Measurements from ENCODE around the gene MAP3K10. TPM values are rescaled to one million over a fixed set of nuclear protein-coding genes. Genes with fewer than 3 reads are reported as not detected.

Gene MAP3K10
- total and polyA plus RNA-seq, 7 donors: 10.7 to 35.1 (median 19.1) TPM

GRCh38 chr19:40174092-40174491, 17.1 kb upstream of the MAP3K10 start:
- 62 to 74% (median 71%) methylated on average over 4 of the region's 4 CpGs for WGBS, 3 donors
- TF ChIP-seq CTCF (IDR thresholded peaks at IDR 0.05): no peak

GRCh38 chr19:40175820-40176219, 15.4 kb upstream of the MAP3K10 start:
- H3K4me3 ChIP-seq: no peak overlapping the region
- no peak overlapping the region for H3K27ac ChIP-seq
- no peak for TF ChIP-seq CTCF (IDR thresholded peaks at IDR 0.05)
- ATAC-seq: no peak
- no peaks in the 10 kb centered on the region for H3K4me1 ChIP-seq
- H3K36me3 ChIP-seq (ENCODE audit: insufficient read depth in 1 of 2, low read depth in 1 of 2): no peaks in the 10 kb centered on the region
- H3K9me3 ChIP-seq: no peaks in the 10 kb centered on the region
- intact Hi-C loops (cut with DNase I): no loop called here
- WGBS, 3 donors: 60 to 65% (median 61%) methylated on average over 5 of the region's 5 CpGs
- DNase-seq: no peak
- H3K27me3 ChIP-seq (ENCODE audit: insufficient read depth in 3 of 3, low read length in 2 of 3): peaks cover 0 to 3% (median under 1%) of the 10 kb centered on the region in 3 donors

More at GRCh38 chr19:40174092-40174491, 17.1 kb upstream of the MAP3K10 start:
- no peak overlapping the region for H3K27ac ChIP-seq
- H3K9me3 ChIP-seq: no peaks in the 10 kb centered on the region
- H3K4me3 ChIP-seq: no peak overlapping the region
- no peak for DNase-seq
- ATAC-seq: no peak
- H3K27me3 ChIP-seq (ENCODE audit: insufficient read depth in 3 of 3, low read length in 2 of 3): peaks cover 0 to 10% (median 3%) of the 10 kb centered on the region in 3 donors
- no peaks in the 10 kb centered on the region for H3K4me1 ChIP-seq
- intact Hi-C loops (cut with DNase I): no loop called here
- H3K36me3 ChIP-seq (ENCODE audit: insufficient read depth in 1 of 2, low read depth in 1 of 2): no peaks in the 10 kb centered on the region

GRCh38 chr19:40177286-40178070, 13.7 kb upstream of the MAP3K10 start:
- intact Hi-C loops (cut with DNase I): no loop called here
- 61 to 71% (median 66%) methylated on average over 5 of the region's 5 CpGs for WGBS, 3 donors
- Histone ChIP-seq H3K9me3 (no peaks in the 10 kb centered on the region), H3K4me3 (no peak overlapping the region), H3K4me1 (no peaks in the 10 kb centered on the region), H3K27ac (no peak overlapping the region), H3K27me3 (ENCODE audit: insufficient read depth in 3 of 3, low read length in 2 of 3) (peaks cover 0 to 3% (median 0%) of the 10 kb centered on the region in 3 donors), H3K36me3 (ENCODE audit: insufficient read depth in 1 of 2, low read depth in 1 of 2) (no peaks in the 10 kb centered on the region)
- no peak for DNase-seq
- no peak for ATAC-seq
- no peak for TF ChIP-seq CTCF (IDR thresholded peaks at IDR 0.05)

GRCh38 chr19:40178756-40179155, 12.5 kb upstream of the MAP3K10 start:
- H3K27me3 ChIP-seq (ENCODE audit: insufficient read depth in 3 of 3, low read length in 2 of 3): peaks cover 0 to 3% (median 0%) of the 10 kb centered on the region in 3 donors
- H3K27ac ChIP-seq: no peak overlapping the region
- ATAC-seq: no peak
- no peak for TF ChIP-seq CTCF (IDR thresholded peaks at IDR 0.05)
- H3K36me3 ChIP-seq (ENCODE audit: insufficient read depth in 1 of 2, low read depth in 1 of 2): no peaks in the 10 kb centered on the region
- 76 to 86% (median 77%) methylated on average over 4 of the region's 4 CpGs for WGBS, 3 donors
- no peak overlapping the region for H3K4me3 ChIP-seq
- H3K9me3 ChIP-seq: no peaks in the 10 kb centered on the region
- DNase-seq: no peak
- no peaks in the 10 kb centered on the region for H3K4me1 ChIP-seq
- intact Hi-C loops (cut with DNase I): no loop called here

Measured in psoas muscle (tissue), 8 donors.